ENCODE measurements around the gene CLTCL1. TPM values are rescaled to one million over a fixed set of nuclear protein-coding genes. Genes with fewer than 3 reads are reported as not detected.

The CLTCL1 gene
- total and polyA plus RNA-seq, 9 of the 15 experiments (the other 6 are each of a cell fraction or from before 2014, with no cell fraction given) = 1.1 to 11.7 (median 5.0) TPM

DNA sequence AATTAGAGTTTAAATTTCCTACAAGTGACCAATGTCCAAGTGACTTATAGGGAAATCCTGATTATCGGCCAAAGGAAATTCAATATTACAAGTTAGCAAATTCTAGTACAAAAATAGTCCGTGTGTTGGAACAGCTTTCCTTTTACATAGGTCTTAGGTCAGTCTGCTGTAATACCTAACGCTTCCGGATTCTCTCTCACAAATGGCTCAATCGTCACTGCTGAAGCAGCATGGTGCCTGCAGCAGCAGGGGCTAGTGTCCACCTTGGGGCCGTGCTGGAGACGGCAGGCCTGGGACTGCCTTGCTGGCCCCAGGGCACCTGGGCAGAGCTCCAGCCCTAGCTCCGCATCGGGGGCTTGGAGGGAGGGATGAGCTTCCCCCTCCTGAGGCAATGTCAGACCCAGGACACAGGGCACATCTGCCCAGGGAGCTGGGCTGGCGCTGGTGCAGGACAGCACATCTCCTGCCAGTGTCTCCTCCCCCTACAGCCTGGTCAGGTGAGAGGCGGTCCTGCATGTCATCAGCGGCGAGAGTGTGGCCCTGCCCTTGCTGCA is 39.4 kb upstream of the CLTCL1 start (continued):
- TF ChIP-seq, protein P1, sequence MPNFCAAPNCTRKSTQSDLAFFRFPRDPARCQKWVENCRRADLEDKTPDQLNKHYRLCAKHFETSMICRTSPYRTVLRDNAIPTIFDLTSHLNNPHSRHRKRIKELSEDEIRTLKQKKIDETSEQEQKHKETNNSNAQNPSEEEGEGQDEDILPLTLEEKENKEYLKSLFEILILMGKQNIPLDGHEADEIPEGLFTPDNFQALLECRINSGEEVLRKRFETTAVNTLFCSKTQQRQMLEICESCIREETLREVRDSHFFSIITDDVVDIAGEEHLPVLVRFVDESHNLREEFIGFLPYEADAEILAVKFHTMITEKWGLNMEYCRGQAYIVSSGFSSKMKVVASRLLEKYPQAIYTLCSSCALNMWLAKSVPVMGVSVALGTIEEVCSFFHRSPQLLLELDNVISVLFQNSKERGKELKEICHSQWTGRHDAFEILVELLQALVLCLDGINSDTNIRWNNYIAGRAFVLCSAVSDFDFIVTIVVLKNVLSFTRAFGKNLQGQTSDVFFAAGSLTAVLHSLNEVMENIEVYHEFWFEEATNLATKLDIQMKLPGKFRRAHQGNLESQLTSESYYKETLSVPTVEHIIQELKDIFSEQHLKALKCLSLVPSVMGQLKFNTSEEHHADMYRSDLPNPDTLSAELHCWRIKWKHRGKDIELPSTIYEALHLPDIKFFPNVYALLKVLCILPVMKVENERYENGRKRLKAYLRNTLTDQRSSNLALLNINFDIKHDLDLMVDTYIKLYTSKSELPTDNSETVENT (CRISPR knock-in tag; IDR thresholded peaks at IDR 0.05) = 0 out of 2 replicates have a peak, but pooled peaks have one; percentile 40
- TF ChIP-seq XRCC5 (IDR thresholded peaks at IDR 0.05; ENCODE audit: low read depth, low read length) (no peak), ZNF263 (CRISPR knock-in tag; IDR thresholded peaks at IDR 0.05; ENCODE audit: borderline replicate concordance) (no peak), ZBTB1 (CRISPR knock-in tag; IDR thresholded peaks at IDR 0.05; ENCODE audit: borderline replicate concordance, low read depth) (no peak), CEBPB (tag; IDR thresholded peaks at IDR 0.05) (no peak), PHB (CRISPR knock-in tag; IDR thresholded peaks at IDR 0.05) (no peak)
- TF ChIP-seq, protein P2, sequence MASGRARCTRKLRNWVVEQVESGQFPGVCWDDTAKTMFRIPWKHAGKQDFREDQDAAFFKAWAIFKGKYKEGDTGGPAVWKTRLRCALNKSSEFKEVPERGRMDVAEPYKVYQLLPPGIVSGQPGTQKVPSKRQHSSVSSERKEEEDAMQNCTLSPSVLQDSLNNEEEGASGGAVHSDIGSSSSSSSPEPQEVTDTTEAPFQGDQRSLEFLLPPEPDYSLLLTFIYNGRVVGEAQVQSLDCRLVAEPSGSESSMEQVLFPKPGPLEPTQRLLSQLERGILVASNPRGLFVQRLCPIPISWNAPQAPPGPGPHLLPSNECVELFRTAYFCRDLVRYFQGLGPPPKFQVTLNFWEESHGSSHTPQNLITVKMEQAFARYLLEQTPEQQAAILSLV (tag; IDR thresholded peaks at IDR 0.05) = no peak
- TF ChIP-seq, protein P3, sequence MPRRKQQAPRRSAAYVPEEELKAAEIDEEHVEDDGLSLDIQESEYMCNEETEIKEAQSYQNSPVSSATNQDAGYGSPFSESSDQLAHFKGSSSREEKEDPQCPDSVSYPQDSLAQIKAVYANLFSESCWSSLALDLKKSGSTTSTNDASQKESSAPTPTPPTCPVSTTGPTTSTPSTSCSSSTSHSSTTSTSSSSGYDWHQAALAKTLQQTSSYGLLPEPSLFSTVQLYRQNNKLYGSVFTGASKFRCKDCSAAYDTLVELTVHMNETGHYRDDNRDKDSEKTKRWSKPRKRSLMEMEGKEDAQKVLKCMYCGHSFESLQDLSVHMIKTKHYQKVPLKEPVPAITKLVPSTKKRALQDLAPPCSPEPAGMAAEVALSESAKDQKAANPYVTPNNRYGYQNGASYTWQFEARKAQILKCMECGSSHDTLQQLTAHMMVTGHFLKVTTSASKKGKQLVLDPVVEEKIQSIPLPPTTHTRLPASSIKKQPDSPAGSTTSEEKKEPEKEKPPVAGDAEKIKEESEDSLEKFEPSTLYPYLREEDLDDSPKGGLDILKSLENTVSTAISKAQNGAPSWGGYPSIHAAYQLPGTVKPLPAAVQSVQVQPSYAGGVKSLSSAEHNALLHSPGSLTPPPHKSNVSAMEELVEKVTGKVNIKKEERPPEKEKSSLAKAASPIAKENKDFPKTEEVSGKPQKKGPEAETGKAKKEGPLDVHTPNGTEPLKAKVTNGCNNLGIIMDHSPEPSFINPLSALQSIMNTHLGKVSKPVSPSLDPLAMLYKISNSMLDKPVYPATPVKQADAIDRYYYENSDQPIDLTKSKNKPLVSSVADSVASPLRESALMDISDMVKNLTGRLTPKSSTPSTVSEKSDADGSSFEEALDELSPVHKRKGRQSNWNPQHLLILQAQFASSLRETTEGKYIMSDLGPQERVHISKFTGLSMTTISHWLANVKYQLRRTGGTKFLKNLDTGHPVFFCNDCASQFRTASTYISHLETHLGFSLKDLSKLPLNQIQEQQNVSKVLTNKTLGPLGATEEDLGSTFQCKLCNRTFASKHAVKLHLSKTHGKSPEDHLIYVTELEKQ (CRISPR knock-in tag; IDR thresholded peaks at IDR 0.05) = no peak
- TF ChIP-seq, protein P4, sequence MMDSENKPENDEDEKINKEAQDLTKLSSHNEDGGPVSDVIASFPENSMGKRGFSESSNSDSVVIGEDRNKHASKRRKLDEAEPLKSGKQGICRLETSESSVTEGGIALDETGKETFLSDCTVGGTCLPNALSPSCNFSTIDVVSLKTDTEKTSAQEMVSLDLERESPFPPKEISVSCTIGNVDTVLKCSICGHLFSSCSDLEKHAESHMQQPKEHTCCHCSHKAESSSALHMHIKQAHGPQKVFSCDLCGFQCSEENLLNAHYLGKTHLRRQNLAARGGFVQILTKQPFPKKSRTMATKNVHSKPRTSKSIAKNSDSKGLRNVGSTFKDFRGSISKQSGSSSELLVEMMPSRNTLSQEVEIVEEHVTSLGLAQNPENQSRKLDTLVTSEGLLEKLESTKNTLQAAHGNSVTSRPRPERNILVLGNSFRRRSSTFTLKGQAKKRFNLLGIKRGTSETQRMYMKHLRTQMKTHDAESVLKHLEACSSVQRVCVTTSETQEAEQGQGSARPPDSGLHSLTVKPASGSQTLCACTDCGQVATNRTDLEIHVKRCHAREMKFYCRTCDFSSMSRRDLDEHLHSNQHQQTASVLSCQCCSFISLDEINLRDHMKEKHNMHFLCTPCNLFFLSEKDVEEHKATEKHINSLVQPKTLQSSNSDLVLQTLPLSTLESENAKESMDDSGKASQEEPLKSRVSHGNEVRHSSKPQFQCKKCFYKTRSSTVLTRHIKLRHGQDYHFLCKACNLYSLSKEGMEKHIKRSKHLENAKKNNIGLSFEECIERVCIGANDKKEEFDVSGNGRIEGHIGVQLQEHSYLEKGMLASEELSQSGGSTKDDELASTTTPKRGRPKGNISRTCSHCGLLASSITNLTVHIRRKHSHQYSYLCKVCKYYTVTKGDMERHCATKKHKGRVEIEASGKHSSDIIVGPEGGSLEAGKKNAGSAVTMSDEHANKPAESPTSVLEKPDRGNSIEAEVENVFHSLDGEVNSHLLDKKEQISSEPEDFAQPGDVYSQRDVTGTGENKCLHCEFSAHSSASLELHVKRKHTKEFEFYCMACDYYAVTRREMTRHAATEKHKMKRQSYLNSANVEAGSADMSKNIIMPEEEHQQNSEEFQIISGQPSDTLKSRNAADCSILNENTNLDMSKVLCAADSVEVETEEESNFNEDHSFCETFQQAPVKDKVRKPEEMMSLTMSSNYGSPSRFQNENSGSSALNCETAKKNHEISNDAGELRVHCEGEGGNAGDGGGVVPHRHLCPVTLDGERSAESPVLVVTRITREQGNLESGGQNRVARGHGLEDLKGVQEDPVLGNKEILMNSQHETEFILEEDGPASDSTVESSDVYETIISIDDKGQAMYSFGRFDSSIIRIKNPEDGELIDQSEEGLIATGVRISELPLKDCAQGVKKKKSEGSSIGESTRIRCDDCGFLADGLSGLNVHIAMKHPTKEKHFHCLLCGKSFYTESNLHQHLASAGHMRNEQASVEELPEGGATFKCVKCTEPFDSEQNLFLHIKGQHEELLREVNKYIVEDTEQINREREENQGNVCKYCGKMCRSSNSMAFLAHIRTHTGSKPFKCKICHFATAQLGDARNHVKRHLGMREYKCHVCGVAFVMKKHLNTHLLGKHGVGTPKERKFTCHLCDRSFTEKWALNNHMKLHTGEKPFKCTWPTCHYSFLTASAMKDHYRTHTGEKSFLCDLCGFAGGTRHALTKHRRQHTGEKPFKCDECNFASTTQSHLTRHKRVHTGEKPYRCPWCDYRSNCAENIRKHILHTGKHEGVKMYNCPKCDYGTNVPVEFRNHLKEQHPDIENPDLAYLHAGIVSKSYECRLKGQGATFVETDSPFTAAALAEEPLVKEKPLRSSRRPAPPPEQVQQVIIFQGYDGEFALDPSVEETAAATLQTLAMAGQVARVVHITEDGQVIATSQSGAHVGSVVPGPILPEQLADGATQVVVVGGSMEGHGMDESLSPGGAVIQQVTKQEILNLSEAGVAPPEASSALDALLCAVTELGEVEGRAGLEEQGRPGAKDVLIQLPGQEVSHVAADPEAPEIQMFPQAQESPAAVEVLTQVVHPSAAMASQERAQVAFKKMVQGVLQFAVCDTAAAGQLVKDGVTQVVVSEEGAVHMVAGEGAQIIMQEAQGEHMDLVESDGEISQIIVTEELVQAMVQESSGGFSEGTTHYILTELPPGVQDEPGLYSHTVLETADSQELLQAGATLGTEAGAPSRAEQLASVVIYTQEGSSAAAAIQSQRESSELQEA (IDR thresholded peaks at IDR 0.05; ENCODE audit: low read depth) = no peak
